HG02885 (cell line): ENCODE results near the gene GPR89A.
"Not testable (repeated sequence)": the region's sequence is repeated elsewhere in the genome, so short reads cannot be mapped to it uniquely, and the experiment has no call there.

Experiments
- ATAC-seq: cut with Tn5 transposase; IDR thresholded peaks from one replicate; pipeline ENCODE4 v1.9.1; 2021; ENCODE audit warnings: mild to moderate bottlenecking; ENCODE audit not compliant: unreplicated experiment, poor library complexity

The GPR89A gene

GRCh38 chr1:145684858-145685257 is 77.1 kb downstream of the GPR89A start:
- ATAC-seq = not testable (repeated sequence)

DNA sequence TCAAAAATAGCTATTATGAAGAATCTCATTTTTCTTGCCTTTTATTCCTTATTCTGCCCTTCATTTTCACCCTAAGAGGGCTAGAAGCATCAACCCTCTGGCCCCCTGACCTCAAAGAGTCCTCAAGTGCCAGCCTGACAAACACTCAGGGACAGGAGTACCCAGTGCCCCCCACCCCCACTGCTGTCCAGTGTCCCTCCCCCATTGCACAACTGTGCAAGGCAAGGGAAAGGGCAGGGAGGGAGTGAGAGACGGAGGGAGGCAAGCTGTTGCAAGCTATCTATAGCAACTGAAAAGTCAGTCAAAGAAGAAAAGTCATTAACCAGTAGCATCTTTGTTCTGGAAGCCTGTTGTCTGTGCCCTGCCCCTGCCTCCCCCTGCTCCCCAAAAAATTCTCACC is 78.3 kb downstream of the GPR89A start:
- not testable (repeated sequence) for ATAC-seq

GRCh38 chr1:145688328-145688727 is 80.5 kb downstream of the GPR89A start:
- no peak for ATAC-seq

GRCh38 chr1:145688924-145689323 is 81.1 kb downstream of the GPR89A start:
- no peak for ATAC-seq

DNA sequence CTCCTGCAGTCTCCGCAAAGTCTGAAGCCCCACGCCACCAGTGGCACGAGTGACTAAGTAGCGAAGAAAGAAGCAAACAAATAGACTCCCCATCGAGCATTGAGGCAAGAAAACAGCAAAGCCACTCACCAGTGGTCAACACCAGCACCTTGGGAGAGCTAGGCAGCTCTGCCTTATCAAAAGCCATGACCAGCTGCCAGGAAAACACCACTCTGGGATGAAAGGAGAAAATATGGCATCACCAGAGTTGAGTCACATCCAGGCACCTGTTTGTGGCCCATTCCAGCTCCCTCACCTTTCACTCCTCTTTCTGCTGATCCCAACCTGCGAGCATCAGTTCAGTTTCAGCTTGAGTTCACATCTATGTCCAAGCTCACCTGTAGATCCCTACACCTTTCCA is 82.1 kb downstream of the GPR89A start:
- ATAC-seq = no peak

DNA sequence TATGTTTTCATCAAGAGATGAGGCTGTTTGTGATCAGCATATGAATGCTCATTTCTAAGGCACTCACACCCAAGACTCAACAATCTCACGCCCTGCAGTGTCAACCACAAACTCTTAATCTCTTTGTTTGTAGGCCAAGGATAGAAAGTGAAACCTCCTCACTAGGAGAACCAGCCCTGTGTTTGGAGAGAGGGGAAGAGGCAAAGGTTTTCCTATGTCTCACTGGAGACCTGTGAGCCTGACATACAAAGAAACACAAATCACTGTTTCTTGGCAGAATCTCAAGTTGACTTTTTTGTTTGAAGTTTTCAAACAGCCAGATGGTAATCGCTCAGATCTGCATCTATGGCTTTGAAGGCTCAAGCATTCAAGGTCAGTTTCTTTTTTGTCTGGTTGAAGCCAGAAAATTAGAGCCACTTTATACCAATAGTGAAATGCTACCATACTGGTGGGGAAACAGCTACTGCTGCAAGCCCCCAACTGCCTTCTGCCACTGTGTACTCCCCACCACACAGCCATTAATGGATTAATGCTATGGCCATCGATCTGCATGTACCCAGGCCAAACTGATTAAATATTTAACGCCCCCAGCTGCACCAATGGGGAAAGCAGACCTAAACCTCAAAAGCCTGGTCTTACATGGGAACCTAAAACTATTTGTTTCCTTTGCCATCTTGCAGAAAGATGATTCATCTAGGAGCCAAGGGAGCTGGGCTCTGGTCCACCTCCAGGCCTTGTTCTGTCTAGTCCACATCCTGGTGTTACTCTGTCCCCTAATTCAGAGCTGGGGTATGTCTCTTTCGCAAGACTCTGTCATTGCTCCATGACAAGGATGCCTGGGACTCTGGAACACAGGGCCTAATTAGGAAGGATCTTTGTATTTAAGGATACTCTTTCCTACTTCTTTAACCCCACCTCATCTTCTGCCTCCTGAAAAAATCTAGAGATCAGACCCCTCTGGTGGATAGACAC is 83.1 kb downstream of the GPR89A start:
- ATAC-seq = peak; percentile 64

DNA sequence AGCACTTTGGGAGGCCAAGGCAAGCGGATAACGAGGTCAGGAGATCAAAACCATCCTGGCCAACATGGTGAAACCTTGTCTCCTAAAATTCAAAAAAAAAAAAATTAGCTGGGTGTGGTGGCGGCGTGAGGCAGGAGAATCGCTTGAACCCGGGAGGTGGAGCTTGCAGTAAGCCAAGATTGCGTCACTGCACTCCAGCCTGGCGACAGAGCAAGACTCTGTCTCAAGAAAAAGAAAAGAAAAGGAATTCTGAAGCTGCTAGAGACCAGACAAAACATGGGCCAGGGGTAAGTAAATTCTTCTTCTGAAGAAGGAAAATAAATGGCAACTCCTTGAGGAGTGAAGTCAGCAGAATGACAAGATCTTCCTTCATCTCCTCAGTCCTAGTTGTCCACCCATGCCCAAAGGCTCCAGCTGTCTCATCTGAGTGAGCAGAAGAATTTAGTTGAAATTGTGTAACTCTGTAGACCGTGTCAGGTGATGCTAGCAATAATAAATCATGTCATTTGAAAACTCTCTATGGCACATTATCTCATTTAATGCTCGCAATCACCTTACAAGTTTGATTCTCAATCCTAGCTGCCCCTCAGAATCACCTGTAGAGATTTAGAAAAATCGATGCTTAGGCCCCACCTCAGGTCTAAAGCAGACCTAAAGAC is 85.1 kb downstream of the GPR89A start:
- ATAC-seq = no peak

- ATAC-seq = no peak
Measured at GRCh38 chr1:145695821-145696629, 88.2 kb downstream of the GPR89A start.

DNA sequence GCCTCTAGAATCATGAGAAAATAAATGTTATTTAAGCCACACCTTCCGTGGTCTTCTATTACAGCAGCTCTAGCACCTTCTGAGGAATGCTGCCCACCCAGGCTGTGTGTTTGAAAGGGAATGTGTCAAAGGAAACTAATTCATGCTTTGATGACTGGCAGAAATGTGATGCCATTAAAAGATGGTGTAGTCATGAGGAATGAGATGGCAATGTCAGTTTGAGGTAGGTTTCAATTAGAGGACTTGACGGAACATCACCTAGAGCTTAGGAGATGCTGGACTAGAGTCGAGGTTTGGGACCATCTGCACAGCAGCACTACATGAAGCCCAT is 88.8 kb downstream of the GPR89A start:
- no peak for ATAC-seq

DNA sequence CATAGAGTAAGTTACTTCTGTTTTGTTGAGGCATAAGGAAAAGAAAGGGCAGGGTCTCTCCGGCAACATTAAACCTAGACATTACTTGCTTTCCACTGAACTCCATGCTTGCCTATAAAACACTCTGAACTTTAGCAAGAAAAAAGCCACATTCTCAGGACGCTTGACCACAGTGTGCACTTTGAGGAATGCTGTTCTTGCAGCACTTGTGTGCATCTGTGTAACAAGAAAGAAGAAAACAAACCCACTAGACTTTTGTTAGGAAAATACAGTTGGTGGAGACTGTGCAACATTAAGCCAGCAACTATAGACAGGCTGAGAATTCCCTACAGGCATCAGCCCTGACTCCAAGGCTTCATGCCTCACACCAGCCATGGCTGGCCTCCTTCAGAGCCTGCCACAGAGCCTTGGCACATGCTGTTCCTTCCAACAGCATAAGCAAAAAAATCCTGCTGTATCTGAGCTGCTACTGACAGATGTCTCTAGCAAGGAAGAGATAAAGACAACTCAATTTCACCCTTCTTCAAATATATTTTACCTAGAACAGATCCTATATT is 93.6 kb downstream of the GPR89A start:
- no peak for ATAC-seq

DNA sequence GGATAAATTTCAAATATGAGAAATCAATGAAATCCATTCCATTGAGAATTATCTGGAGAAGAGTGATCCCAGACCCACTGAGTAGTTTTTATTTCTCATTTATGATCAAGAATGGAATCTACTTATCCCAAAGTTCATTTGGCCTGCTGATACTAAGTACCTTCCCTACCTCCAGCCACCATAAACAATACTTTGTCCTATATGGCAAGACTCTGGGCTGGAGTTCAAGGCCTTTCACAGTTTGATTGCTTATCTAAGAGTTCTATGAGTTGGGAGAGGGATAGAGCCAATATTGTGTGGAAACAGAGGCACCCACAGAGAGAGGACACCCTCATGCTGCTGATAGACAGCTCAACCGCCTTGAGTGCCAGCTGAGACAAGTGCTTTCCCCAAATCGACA is 94.3 kb downstream of the GPR89A start:
- ATAC-seq = no peak

- ATAC-seq = no peak
Measured at GRCh38 chr1:145702826-145703225, 95.0 kb downstream of the GPR89A start.

DNA sequence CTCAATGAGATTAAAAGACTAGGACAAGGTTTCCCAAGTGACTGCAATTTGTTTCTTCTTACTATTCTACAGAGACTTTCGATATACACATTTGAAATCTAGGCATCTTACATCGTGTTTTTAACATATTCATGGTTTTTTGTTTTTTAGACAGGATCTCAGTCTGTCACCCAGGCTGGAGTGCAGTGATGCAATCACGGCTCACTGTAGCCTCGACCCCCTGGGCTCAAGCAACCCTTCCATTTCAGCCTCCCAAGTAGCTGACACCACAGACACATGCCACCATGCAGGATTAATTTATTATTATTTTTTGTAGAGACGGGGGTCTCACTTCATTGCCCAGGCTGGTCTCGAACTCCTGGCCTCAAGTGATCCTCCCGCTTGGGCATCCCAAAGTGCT is 97.8 kb downstream of the GPR89A start:
- no peak for ATAC-seq

- ATAC-seq = no peak
Measured at GRCh38 chr1:145706086-145706664, 98.4 kb downstream of the GPR89A start.

- no peak for ATAC-seq
Measured at GRCh38 chr1:145707183-145707867, 99.5 kb downstream of the GPR89A start, which contains the start of gene PDZK1. TSS of gene PDZK1 (minus strand) at chr1:145707368. CDS start at chr1:145688021, 19,347 bp downstream.

GRCh38 chr1:145708063-145708462 is 100.3 kb downstream of the GPR89A start:
- no peak for ATAC-seq

DNA sequence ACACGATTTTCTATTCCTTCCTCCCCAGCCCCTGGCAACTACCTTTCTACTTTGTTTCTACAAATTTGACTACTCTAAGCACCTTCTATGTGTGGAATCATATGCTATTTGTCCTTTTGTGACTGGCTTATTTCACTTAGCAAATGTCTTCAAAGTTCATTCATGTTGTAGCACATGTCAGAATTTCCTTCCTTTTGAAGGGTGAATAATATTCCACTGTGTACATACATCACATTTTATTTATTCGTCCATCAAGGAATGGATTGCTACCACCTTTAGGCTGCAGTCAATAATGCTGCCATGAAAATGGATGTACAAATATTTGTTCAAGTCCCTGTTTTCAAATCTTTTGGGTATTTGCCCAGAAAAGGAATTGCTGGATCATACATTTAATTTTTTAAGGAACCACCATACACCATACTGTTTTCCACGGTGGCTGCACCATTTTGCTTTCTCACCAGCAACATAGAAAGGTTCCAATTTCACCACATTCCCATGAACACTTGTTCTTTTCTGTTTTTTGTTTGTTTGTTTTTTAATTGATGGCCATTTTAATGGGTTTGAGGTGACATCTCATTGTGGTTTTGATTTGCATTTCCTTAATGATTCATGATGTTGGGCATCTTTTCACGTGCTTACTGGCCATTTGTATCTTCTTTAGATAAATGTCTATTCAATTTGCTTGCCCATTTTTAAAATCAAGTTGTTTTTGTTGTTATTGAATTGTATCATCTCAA is 102.7 kb downstream of the GPR89A start:
- no peak for ATAC-seq

DNA sequence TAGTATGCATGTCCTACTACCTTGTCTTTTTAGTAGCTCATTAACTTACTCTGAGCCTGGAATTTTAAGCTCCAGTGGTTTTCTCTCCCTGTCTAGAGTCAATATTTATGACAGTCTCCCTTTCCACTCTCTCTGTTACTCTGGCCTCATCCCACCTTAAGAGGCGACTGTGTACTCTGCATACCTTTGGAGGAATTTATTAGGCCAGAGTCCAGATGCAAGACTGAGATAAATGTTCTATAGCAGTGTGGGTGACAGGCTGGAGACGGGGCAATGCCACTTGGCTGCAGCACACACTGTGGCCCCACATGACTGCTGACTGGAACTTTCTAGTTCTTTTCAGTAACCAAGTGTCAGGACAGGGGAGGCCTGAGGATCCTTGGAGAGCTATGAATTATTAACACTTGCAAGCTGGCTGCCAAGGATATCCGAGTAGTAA is 103.4 kb downstream of the GPR89A start:
- no peak for ATAC-seq
